Neural crest cell (in vitro differentiated cells): ENCODE results near the gene HPS5. TPM values are rescaled to one million over a fixed set of nuclear protein-coding genes. Genes with fewer than 3 reads are reported as not detected.

Source experiments
- DNase-seq: peaks from one replicate; pipeline ENCODE4 v3.0.0; 2021; ENCODE audit warnings: low read depth, mixed read lengths, low spot score
- H3K27ac Mint-ChIP-seq: one replicate; pipeline ENCODE4 v1.8.0; 2021; ENCODE audit warnings: mild to moderate bottlenecking, mixed read lengths; ENCODE audit not compliant: unreplicated experiment
- H3K27me3 Mint-ChIP-seq: 2 replicates; pipeline ENCODE4 v1.8.0; 2021; ENCODE audit warnings: low read depth, mild to moderate bottlenecking, mixed read lengths
- H3K36me3 Mint-ChIP-seq: 2 replicates; pipeline ENCODE4 v1.8.0; 2021; ENCODE audit warnings: low read depth, mild to moderate bottlenecking, mixed read lengths
- H3K4me1 Mint-ChIP-seq: 2 replicates; pipeline ENCODE4 v1.8.0; 2021; ENCODE audit warnings: mixed read lengths
- H3K4me3 Mint-ChIP-seq: one replicate; pipeline ENCODE4 v1.8.0; 2021; ENCODE audit warnings: mild to moderate bottlenecking, mixed read lengths
- H3K9me3 Mint-ChIP-seq: 2 replicates; pipeline ENCODE4 v1.8.0; 2021; ENCODE audit warnings: mixed read lengths
- CTCF ChIP-seq: fragments of 200-600 bp; sonication (generic); conservative IDR thresholded peaks from 2 replicates; pipeline ENCODE4 v1.5.0; 2021; ENCODE audit warnings: antibody characterized with exemption, mild to moderate bottlenecking
- total RNA-seq: library from RNA; stranded (reverse); gene quantifications from 2 replicates; pipeline ENCODE4 v1.2.1, GENCODE V29; 2021

The HPS5 gene
- total RNA-seq, 1 donor from 2014 or later: 24.2 TPM

GRCh38 chr11:18366286-18366685, 44.3 kb upstream of the HPS5 start:
- Mint-ChIP-seq H3K36me3 (peaks cover 7% of the 10 kb centered on the region), H3K4me3 (no peak overlapping the region), H3K27me3 (no peaks in the 10 kb centered on the region), H3K9me3 (no peaks in the 10 kb centered on the region), H3K4me1 (no peaks in the 10 kb centered on the region), H3K27ac (no peak overlapping the region)
- no peak for DNase-seq
- TF ChIP-seq CTCF: no peak

- TF ChIP-seq CTCF: no peak
- no peak overlapping the region for H3K27ac Mint-ChIP-seq
- H3K36me3 Mint-ChIP-seq: peaks cover 7% of the 10 kb centered on the region
- no peaks in the 10 kb centered on the region for H3K27me3 Mint-ChIP-seq
- DNase-seq: no peak
- no peak overlapping the region for H3K4me3 Mint-ChIP-seq
- H3K9me3 Mint-ChIP-seq: no peaks in the 10 kb centered on the region
- no peaks in the 10 kb centered on the region for H3K4me1 Mint-ChIP-seq
Measured at GRCh38 chr11:18365741-18366140, 43.8 kb upstream of the HPS5 start.

GRCh38 chr11:18364495-18365073, 42.6 kb upstream of the HPS5 start:
- Mint-ChIP-seq H3K27ac (no peak overlapping the region), H3K9me3 (no peaks in the 10 kb centered on the region), H3K4me3 (no peak overlapping the region), H3K36me3 (peaks cover 7% of the 10 kb centered on the region), H3K27me3 (no peaks in the 10 kb centered on the region), H3K4me1 (no peaks in the 10 kb centered on the region)
- no peak for TF ChIP-seq CTCF
- no peak for DNase-seq

- Mint-ChIP-seq H3K27me3 (no peaks in the 10 kb centered on the region), H3K9me3 (no peaks in the 10 kb centered on the region), H3K4me3 (no peak overlapping the region), H3K36me3 (peaks cover 11% of the 10 kb centered on the region), H3K4me1 (no peaks in the 10 kb centered on the region), H3K27ac (no peak overlapping the region)
- TF ChIP-seq CTCF: no peak
- DNase-seq: no peak
Measured at GRCh38 chr11:18361154-18361553, 39.2 kb upstream of the HPS5 start.

- H3K9me3 Mint-ChIP-seq: no peaks in the 10 kb centered on the region
- no peak overlapping the region for H3K27ac Mint-ChIP-seq
- H3K27me3 Mint-ChIP-seq: no peaks in the 10 kb centered on the region
- DNase-seq: no peak
- no peaks in the 10 kb centered on the region for H3K4me1 Mint-ChIP-seq
- peaks cover 13% of the 10 kb centered on the region for H3K36me3 Mint-ChIP-seq
- no peak overlapping the region for H3K4me3 Mint-ChIP-seq
- TF ChIP-seq CTCF: no peak
Measured at GRCh38 chr11:18358646-18359045, 36.7 kb upstream of the HPS5 start.
